ENCODE results near the gene ZNF576.
"Not testable (repeated sequence)": the region's sequence is repeated elsewhere in the genome, so short reads cannot be mapped to it uniquely, and the experiment has no call there.

The ZNF576 gene

GRCh38 chr19:43625918-43626579, 29.7 kb downstream of the ZNF576 start:
- DNase-seq (ENCODE audit: low read depth in 2 of 2), result no peak

GRCh38 chr19:43626838-43627237, 30.4 kb downstream of the ZNF576 start:
- no peak for DNase-seq (ENCODE audit: low read depth in 2 of 2)

GRCh38 chr19:43628646-43629326, 32.4 kb downstream of the ZNF576 start:
- no peak for DNase-seq (ENCODE audit: low read depth in 2 of 2)

GRCh38 chr19:43631491-43631890, 35.1 kb downstream of the ZNF576 start:
- DNase-seq (ENCODE audit: low read depth in 2 of 2), result no peak

- no peak for DNase-seq (ENCODE audit: low read depth in 2 of 2)
Measured at GRCh38 chr19:43633520-43633919, 37.1 kb downstream of the ZNF576 start.

- no peak for DNase-seq (ENCODE audit: low read depth in 2 of 2)
Measured at GRCh38 chr19:43634068-43634467, 37.7 kb downstream of the ZNF576 start.

GRCh38 chr19:43634506-43634871, 38.1 kb downstream of the ZNF576 start:
- no peak for DNase-seq (ENCODE audit: low read depth in 2 of 2)

GRCh38 chr19:43634872-43635560, 38.6 kb downstream of the ZNF576 start:
- no peak for DNase-seq (ENCODE audit: low read depth in 2 of 2)

- not testable (repeated sequence) for DNase-seq (ENCODE audit: low read depth in 2 of 2)
Measured at GRCh38 chr19:43635561-43635940, 39.2 kb downstream of the ZNF576 start.

- no peak for DNase-seq (ENCODE audit: low read depth in 2 of 2)
Measured at GRCh38 chr19:43636121-43636683, 39.8 kb downstream of the ZNF576 start.

GRCh38 chr19:43638214-43638994, 42.0 kb downstream of the ZNF576 start:
- no peak for DNase-seq (ENCODE audit: low read depth in 2 of 2)

- DNase-seq (ENCODE audit: low read depth in 2 of 2), result no peak
Measured at GRCh38 chr19:43638995-43639518, 42.7 kb downstream of the ZNF576 start.

GRCh38 chr19:43639519-43640423, 43.4 kb downstream of the ZNF576 start, which contains the start of gene CADM4:
TSS of gene CADM4 (minus strand) at chr19:43639850. CDS start at chr19:43639790, 60 bp downstream.
- peak in 1 of 2 donors; percentile 9 for DNase-seq (ENCODE audit: low read depth in 2 of 2)

- no peak for DNase-seq (ENCODE audit: low read depth in 2 of 2)
Measured at GRCh38 chr19:43640424-43640757, 44.0 kb downstream of the ZNF576 start.

GRCh38 chr19:43641333-43641732, 44.9 kb downstream of the ZNF576 start:
- DNase-seq (ENCODE audit: low read depth in 2 of 2), result no peak

GRCh38 chr19:43642531-43642930, 46.1 kb downstream of the ZNF576 start:
- no peak for DNase-seq (ENCODE audit: low read depth in 2 of 2)

GRCh38 chr19:43643326-43643725, 46.9 kb downstream of the ZNF576 start:
- no peak for DNase-seq (ENCODE audit: low read depth in 2 of 2)

- DNase-seq (ENCODE audit: low read depth in 2 of 2), result no peak
Measured at GRCh38 chr19:43644181-43644580, 47.8 kb downstream of the ZNF576 start.

GRCh38 chr19:43648633-43649032, 52.2 kb downstream of the ZNF576 start:
- DNase-seq (ENCODE audit: low read depth in 2 of 2), result no peak

- no peak for DNase-seq (ENCODE audit: low read depth in 2 of 2)
Measured at GRCh38 chr19:43649514-43649913, 53.1 kb downstream of the ZNF576 start.

- DNase-seq (ENCODE audit: low read depth in 2 of 2), result not testable (repeated sequence)
Measured at GRCh38 chr19:43650276-43650675, 53.9 kb downstream of the ZNF576 start.
